Endothelial cell (in vitro differentiated cells): ENCODE results near the gene PDIA3. TPM values are rescaled to one million over a fixed set of nuclear protein-coding genes. Genes with fewer than 3 reads are reported as not detected.

Source experiments
- DNase-seq: peaks from one replicate; pipeline ENCODE4 v3.0.0; 2021; ENCODE audit warnings: low spot score
- H3K27ac Mint-ChIP-seq: one replicate; pipeline ENCODE4 v1.8.0; 2021; ENCODE audit warnings: mixed read lengths, inconsistent platforms; ENCODE audit not compliant: unreplicated experiment
- H3K27me3 Mint-ChIP-seq: one replicate; pipeline ENCODE4 v1.8.0; 2021; ENCODE audit warnings: mild to moderate bottlenecking, moderate library complexity, mixed read lengths, inconsistent platforms; ENCODE audit not compliant: unreplicated experiment
- H3K36me3 Mint-ChIP-seq: one replicate; pipeline ENCODE4 v1.8.0; 2021; ENCODE audit warnings: mild to moderate bottlenecking, low read depth, mixed read lengths, inconsistent platforms; ENCODE audit not compliant: unreplicated experiment
- H3K4me1 Mint-ChIP-seq: one replicate; pipeline ENCODE4 v1.8.0; 2021; ENCODE audit warnings: mild to moderate bottlenecking, mixed read lengths, inconsistent platforms; ENCODE audit not compliant: unreplicated experiment
- H3K4me3 Mint-ChIP-seq: one replicate; pipeline ENCODE4 v1.8.0; 2021; ENCODE audit warnings: mild to moderate bottlenecking, mixed read lengths, inconsistent platforms; ENCODE audit not compliant: unreplicated experiment
- H3K9me3 Mint-ChIP-seq: one replicate; pipeline ENCODE4 v1.8.0; 2021; ENCODE audit warnings: mixed read lengths, inconsistent platforms; ENCODE audit not compliant: unreplicated experiment
- total RNA-seq: library from RNA; stranded (reverse); fragmentation: NEBNext Ultra II Directional; extraction: Animal tissue kit (Norgen Biotek cat#: 25700); gene quantifications from one replicate; pipeline ENCODE4 v1.2.1, GENCODE V29; 2021; ENCODE audit not compliant: unreplicated experiment
- TF ChIP-seq, protein P1 (sequence below): fragments of 200-600 bp; sonication (generic); IDR thresholded peaks from one replicate; pipeline ENCODE4 v1.5.0; 2021; ENCODE audit warnings: antibody characterized with exemption; ENCODE audit not compliant: unreplicated experiment

Gene PDIA3
- total RNA-seq, 1 donor from 2014 or later, result 655 TPM

GRCh38 chr15:43792761-43793476 lies 46.7 kb downstream of the PDIA3 start:
- DNase-seq, result peak; percentile 13
- Mint-ChIP-seq H3K27me3 (peaks cover 27% of the 10 kb centered on the region), H3K36me3 (peaks cover 42% of the 10 kb centered on the region), H3K9me3 (no peaks in the 10 kb centered on the region), H3K27ac (peak overlapping the region; percentile 98), H3K4me1 (peaks cover 38% of the 10 kb centered on the region), H3K4me3 (peak overlapping the region; percentile 99)
- TF ChIP-seq, protein P1, sequence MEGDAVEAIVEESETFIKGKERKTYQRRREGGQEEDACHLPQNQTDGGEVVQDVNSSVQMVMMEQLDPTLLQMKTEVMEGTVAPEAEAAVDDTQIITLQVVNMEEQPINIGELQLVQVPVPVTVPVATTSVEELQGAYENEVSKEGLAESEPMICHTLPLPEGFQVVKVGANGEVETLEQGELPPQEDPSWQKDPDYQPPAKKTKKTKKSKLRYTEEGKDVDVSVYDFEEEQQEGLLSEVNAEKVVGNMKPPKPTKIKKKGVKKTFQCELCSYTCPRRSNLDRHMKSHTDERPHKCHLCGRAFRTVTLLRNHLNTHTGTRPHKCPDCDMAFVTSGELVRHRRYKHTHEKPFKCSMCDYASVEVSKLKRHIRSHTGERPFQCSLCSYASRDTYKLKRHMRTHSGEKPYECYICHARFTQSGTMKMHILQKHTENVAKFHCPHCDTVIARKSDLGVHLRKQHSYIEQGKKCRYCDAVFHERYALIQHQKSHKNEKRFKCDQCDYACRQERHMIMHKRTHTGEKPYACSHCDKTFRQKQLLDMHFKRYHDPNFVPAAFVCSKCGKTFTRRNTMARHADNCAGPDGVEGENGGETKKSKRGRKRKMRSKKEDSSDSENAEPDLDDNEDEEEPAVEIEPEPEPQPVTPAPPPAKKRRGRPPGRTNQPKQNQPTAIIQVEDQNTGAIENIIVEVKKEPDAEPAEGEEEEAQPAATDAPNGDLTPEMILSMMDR, result no peak

DNA sequence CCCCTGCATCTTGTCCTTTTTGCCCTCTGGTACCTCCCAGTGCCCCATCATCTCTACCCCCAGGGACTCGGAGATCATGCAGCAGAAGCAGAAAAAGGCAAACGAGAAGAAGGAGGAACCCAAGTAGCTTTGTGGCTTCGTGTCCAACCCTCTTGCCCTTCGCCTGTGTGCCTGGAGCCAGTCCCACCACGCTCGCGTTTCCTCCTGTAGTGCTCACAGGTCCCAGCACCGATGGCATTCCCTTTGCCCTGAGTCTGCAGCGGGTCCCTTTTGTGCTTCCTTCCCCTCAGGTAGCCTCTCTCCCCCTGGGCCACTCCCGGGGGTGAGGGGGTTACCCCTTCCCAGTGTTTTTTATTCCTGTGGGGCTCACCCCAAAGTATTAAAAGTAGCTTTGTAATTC lies 47.4 kb downstream of the PDIA3 start:
- TF ChIP-seq, protein P1, result no peak
- H3K4me1 Mint-ChIP-seq, result peaks cover 38% of the 10 kb centered on the region
- H3K27ac Mint-ChIP-seq, result peak overlapping the region; percentile 98
- peaks cover 48% of the 10 kb centered on the region for H3K36me3 Mint-ChIP-seq
- DNase-seq, result no peak
- H3K9me3 Mint-ChIP-seq, result no peaks in the 10 kb centered on the region
- H3K27me3 Mint-ChIP-seq, result peaks cover 27% of the 10 kb centered on the region
- peak overlapping the region; percentile 99 for H3K4me3 Mint-ChIP-seq

GRCh38 chr15:43794269-43795037 lies 48.2 kb downstream of the PDIA3 start:
- TF ChIP-seq, protein P1, result no peak
- Mint-ChIP-seq H3K9me3 (no peaks in the 10 kb centered on the region), H3K4me1 (peaks cover 43% of the 10 kb centered on the region), H3K4me3 (peak overlapping the region; percentile 99), H3K27me3 (peaks cover 28% of the 10 kb centered on the region), H3K36me3 (peaks cover 53% of the 10 kb centered on the region), H3K27ac (peak overlapping the region; percentile 9)
- no peak for DNase-seq

GRCh38 chr15:43795197-43795596 lies 49.0 kb downstream of the PDIA3 start:
- peaks cover 61% of the 10 kb centered on the region for H3K36me3 Mint-ChIP-seq
- H3K4me1 Mint-ChIP-seq, result peaks cover 47% of the 10 kb centered on the region
- DNase-seq, result no peak

More at GRCh38 chr15:43795197-43795596, 49.0 kb downstream of the PDIA3 start:
- Mint-ChIP-seq H3K4me3 (peak overlapping the region; percentile 72), H3K9me3 (no peaks in the 10 kb centered on the region), H3K27me3 (peaks cover 29% of the 10 kb centered on the region), H3K27ac (no peak overlapping the region)
- TF ChIP-seq, protein P1, result no peak
